DLD1 (cell line): ENCODE results near the gene MYLK.
"Not testable (repeated sequence)": the region's sequence is repeated elsewhere in the genome, so short reads cannot be mapped to it uniquely, and the experiment has no call there.

Experiments used
- in situ Hi-C: cut with HindIII; loops from 2 replicates; pipeline ENCODE4 v1.10.0; 2017; ENCODE audit warnings: low sequenced_read_pairs

The MYLK gene

DNA sequence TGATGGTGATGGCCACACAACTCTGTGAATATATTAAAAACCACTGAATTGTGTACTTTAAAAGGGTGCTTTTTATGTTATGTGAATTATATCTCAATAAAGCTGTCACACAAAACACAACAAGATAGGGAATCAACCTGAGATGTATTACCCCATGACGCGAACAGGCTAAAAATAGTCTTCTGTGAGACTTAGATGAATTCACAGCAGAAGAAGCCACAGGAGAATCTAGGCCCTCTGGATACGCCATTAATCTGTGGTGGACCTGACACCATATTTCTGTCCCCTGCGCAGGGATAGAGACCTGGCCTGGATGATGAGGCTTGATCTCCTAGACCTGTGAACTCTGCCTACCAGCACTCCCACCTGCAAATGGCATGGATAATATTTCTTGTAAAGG lies 153.3 kb downstream of the MYLK start:
- in situ Hi-C loops, result no loop called here

DNA sequence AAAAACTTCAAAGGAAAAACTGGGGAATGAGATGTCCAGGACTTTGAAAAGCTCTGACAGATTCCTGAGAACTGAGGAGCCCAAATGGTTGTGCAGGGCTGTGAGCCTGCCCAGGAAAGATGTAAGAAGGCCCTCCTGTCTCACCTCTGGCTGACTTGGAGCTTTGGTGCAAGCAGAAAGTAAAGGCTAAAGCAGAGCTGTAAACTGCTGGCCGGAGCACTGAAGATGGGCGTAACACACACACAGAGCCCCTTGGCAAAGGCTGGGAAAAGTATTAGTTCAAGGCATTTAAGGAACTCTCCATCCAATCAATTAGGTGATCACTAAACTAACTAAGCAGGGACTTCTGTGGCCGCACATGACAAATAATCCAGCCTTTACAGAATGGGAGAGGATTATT lies 155.1 kb downstream of the MYLK start:
- in situ Hi-C loops, result no loop called here

GRCh38 chr3:123728014-123728413 lies 156.1 kb downstream of the MYLK start:
- in situ Hi-C loops, result no loop called here

DNA sequence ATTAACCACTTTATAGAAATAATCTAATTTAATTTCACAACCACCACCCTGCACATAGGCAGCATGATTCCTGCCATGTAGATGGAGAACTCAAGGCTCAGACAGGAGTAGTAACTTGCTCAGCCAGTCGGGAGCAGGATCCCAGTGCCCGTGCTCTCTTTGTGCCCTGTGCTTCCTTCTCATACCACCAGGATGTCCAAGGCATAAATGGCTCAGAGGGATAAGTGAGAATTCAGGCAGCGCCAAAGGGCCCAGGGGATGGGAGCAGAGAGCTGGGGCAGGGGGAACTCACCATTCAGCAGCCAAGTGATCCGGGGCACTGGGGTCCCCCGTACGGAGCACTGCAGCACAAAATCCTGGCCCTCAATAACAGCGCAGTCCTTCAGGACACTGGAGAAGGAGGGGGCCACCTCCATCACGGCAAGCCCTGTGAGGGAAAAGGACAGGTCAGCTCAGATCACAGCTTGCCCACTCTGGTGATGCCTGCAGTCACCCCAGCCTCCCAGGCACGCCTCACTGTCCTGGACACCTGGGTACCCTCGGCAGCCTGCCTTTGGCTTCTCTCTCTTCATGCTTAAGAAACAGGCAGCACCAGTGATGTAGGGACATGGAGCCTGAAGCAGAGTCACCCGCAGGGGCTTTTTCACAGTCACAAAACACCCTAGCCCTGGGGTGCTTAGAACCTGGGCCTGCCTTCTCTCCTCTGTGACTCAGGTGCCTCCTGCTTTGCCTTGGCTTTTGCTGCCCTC lies 158.3 kb downstream of the MYLK start:
- in situ Hi-C loops, result no loop called here

DNA sequence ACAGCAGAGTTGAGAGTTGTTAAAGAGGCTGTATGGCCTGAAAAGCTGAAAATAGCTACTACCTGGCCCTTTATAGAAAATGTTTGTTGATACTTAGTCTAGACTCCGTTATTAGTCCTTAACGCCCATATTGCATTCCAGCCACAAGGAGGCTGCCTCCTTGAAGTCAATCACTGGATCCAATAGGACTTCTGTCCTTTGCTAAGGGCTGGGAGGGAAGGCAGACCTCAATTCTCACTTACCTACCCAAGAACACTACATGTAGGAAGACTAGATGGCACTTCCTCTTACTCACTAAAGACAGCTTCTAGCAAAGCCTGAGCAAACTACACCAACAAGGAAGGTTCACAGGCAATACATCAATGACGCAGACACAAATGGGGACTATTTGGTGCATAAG lies 159.8 kb downstream of the MYLK start:
- in situ Hi-C loops, result no loop called here

DNA sequence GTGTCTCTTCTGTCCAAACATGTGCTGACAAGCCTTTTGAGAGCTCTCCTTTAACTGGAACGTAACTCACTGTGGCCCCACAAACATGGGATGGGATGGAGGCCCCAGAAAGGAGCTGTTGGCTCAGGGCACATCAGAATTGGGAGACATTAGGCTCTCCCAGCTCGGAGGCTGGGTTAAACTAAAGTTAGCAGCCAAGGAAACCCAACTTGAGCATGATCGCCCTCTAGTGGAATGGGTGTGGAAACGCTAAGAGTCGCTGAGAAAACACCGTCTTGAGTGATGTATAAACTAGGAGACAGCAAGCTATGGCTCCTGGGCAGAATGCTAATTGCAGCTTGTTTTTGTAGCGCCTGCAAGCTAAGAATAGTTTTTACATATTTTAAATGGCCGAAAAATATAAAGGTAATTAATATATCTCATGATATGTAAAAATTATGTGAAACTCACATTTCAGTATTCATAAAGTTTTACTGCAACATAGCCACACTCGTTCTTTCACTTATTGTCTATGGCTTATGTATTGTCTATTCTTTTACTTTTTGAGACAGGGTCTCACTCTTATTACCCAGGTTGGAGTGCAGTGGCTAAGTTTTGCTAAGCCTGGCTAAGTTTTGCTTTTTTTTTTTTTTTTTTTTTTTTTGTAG lies 160.5 kb downstream of the MYLK start:
- in situ Hi-C loops, result no loop called here

- in situ Hi-C loops, result no loop called here
Observed at GRCh38 chr3:123723070-123723469, 161.1 kb downstream of the MYLK start.

GRCh38 chr3:123722456-123722855 lies 161.7 kb downstream of the MYLK start:
- in situ Hi-C loops, result no loop called here

GRCh38 chr3:123722021-123722420 lies 162.1 kb downstream of the MYLK start:
- in situ Hi-C loops, result no loop called here

DNA sequence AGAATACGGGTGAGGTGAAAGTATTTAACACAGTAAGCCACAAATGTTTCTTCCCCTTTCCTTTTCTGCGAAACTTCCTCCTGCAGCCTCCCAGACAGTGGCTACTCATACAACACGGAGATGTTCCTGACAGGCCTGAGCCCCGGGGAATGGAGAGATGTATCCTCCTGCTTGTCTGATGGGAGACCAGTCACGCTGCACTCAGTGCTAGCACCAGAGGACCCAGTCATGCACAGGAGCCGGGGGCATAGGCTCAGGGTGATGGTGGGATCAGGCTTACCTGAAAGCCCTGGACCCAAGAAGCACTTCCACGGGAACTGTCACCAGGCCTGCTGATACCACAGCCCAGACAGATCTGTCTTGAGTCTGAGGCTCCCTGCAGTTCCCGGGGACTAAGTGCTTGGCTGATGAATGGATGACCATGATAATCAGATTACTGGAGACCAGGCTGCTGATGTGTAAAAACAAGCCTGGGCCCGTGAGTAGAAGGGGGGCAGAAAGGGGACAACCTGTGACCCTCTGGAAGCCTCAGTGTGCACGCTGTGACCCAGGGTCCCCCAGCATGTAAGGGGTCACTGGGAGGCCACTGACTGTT lies 162.9 kb downstream of the MYLK start:
- in situ Hi-C loops, result not testable (repeated sequence)

DNA sequence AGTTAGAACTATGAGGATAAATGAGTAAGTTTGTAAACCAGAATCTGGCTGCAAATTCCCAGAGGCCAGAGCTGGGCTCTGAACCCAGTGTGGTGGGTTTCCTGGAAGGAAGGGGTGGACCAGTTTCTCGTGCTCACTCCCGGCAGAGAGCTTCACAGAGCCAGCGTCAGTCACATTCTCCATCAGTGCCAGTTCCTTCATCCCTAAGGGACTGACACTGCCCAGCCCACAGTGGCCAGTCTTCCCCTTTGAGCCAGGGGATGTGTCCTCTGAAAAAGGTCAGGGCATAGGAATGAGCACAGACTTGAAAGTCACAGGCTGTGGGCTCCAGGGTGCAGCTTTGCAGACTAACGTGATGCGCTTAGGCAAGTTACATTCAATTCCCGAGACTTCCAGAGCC lies 163.5 kb downstream of the MYLK start:
- in situ Hi-C loops, result no loop called here

- in situ Hi-C loops, result no loop called here
Observed at GRCh38 chr3:123719862-123720453, 164.2 kb downstream of the MYLK start.

DNA sequence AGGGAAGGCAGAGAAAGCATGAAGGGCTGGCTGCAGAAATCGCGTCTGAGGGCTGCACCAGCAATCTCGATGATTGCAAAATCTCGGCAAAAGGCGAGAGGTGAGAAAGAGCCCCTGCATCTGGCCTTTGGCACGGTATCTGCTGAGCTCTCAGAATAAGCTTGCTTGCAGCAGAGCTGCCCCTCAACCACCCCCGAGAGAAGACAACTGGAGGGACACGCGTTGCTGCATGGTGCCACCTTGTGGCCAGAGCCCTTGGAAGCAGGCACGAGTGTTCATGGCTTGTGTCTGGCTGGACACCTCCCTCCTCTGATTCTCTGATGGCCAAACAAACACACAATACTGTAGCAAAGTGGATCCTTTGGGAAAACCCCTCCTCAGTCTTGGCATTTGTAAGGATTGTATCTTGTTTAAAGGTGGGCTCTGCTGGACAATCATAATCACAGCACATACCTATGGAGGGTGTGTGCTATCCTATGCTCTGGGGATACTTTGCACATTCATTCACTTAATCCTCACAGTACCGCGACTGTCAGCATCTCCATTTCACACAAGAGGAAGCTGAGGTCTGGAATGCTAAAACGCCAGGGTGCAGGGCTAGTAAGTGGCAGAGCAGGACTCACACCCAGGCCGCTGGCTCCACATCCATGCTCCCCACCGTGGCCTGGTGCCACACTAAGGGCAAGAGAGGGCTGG lies 164.9 kb downstream of the MYLK start:
- in situ Hi-C loops, result not testable (repeated sequence)

GRCh38 chr3:123718108-123718507 lies 166.0 kb downstream of the MYLK start:
- in situ Hi-C loops, result no loop called here

DNA sequence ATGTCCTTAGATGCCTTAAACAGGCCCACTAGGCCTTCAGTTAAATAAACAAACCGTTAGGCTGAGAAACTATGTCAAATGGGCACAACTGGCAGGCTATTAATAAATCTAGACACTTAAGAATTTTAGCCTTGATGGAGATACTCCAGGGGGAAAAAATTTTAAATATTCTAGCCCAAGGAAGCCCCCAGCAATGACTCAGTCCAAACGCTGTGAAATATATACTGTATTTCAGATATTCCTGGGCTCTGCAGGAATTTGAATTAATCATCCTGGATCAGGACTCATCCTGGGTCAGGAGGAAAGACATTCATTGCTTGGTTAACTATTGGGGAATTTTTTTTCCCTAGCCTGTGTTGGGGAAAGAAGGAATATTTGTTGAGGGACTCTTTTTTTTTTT lies 166.7 kb downstream of the MYLK start:
- in situ Hi-C loops, result not testable (repeated sequence)

GRCh38 chr3:123716411-123716810 lies 167.7 kb downstream of the MYLK start:
- in situ Hi-C loops, result no loop called here

GRCh38 chr3:123713211-123713610 lies 170.9 kb downstream of the MYLK start:
- in situ Hi-C loops, result no loop called here

GRCh38 chr3:123712077-123712860 lies 171.9 kb downstream of the MYLK start:
- in situ Hi-C loops, result no loop called here

- in situ Hi-C loops, result no loop called here
Observed at GRCh38 chr3:123711356-123711755, 172.8 kb downstream of the MYLK start.

DNA sequence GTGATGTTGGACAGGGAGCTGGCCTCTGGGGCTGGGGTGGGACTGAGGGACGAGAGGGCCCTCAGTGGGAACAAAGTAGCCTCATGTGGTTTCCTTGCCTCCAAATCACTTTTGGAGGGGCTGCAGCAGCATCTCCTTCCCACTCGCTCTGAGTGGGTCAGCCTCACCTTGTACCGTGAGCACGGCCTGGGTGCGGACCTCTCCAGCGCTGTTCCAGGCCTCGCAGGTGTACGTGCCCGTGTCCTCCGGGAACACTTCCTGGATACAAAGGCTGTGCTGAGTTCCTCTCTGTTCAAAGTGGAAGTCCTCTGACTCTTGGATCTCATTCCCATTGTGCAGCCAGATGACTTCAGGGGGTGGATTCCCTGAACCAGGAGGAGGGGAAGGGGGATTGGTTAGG lies 175.6 kb downstream of the MYLK start:
- in situ Hi-C loops, result no loop called here
